Stomach (tissue), 4 donors: Measurements from ENCODE around the gene IL13.

Experiments used
- CTCF ChIP-seq, 7 experiments: fragments of 450-650 bp in 4 of 7; fragments of 200-600 bp in 3 of 7; sonication (generic) in 3 of 7; IDR thresholded peaks; one replicate each; pipeline ENCODE4 v1.5.1; 2016 to 2019; ENCODE audit warnings: antibody characterized with exemption in 7 of 7, control low read depth in 2 of 7, mild to moderate bottlenecking in 1 of 7
- EP300 ChIP-seq: sonication (generic); formaldehyde crosslinking; IDR thresholded peaks from one replicate; pipeline ENCODE4 v1.6.1; 2017; ENCODE audit warnings: antibody characterized with exemption

- TF ChIP-seq CTCF (IDR thresholded peaks at IDR 0.05) (no peak), EP300 (no peak)
These were observed 16.1 kb upstream of the IL13 start for GRCh38 chr5:132641841-132642240.
